ENCODE data around the gene NPHP4.
"Not testable (repeated sequence)": the region's sequence is repeated elsewhere in the genome, so short reads cannot be mapped to it uniquely, and the experiment has no call there.

The NPHP4 gene

GRCh38 chr1:6023346-6023745 lies 31.1 kb upstream of the NPHP4 start:
- DNase-seq (ENCODE audit: low spot score): no peak

- DNase-seq (ENCODE audit: low spot score): no peak
Observed at GRCh38 chr1:6022193-6022592, 30.0 kb upstream of the NPHP4 start.

DNA sequence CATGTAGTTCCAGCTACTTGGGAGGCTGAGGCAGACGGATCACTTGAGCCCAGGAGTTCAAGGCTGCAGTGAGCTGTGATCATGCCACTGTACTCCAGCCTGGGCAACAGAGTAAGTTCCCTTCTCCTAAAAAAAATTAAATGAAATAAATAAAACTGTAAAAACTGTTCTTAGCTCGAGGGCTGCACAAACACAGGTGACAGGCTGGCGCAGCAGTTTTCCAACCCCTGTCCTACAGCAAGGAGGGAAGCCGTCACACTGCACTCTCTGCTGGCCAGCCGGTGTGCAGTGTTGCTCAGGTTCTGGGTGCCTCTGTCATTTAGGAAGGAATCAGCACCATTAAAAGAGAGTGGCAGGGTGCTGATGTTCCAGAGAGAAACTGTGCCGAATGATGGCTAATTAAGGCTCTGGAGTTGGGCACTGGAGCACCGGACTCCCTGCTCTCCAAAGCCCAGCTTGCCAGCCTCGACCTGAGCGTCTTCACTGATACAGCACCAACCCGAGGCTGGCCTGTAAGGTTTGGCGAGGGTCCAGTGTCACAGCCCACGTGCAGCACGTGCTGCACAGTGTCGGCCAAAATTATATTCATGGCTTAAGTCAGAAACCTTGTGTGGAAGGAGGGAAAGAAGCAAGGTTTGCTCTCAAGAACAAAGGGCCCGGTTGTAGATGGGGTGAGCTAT lies 27.1 kb upstream of the NPHP4 start:
- no peak for DNase-seq (ENCODE audit: low spot score)

DNA sequence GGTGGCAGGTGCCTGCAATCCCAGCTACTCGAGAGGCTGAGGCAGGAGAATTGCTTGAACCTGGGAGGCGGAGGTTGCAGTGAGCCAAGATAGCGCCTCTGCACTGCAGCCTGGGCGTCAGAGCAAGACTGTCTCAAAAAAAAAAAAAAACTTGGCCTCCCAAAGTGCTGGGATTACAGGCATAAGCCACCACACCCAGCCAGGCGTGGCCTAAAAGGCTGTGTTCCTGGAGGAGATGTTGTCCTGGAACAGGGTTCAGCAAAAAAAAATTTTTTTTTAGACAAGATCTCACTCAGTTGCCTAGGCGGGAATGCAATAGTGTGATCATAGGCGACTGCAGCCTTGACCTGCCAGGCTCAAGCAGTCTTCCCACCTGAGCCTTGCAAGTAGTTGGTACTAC lies 25.4 kb upstream of the NPHP4 start:
- not testable (repeated sequence) for DNase-seq (ENCODE audit: low spot score)

DNA sequence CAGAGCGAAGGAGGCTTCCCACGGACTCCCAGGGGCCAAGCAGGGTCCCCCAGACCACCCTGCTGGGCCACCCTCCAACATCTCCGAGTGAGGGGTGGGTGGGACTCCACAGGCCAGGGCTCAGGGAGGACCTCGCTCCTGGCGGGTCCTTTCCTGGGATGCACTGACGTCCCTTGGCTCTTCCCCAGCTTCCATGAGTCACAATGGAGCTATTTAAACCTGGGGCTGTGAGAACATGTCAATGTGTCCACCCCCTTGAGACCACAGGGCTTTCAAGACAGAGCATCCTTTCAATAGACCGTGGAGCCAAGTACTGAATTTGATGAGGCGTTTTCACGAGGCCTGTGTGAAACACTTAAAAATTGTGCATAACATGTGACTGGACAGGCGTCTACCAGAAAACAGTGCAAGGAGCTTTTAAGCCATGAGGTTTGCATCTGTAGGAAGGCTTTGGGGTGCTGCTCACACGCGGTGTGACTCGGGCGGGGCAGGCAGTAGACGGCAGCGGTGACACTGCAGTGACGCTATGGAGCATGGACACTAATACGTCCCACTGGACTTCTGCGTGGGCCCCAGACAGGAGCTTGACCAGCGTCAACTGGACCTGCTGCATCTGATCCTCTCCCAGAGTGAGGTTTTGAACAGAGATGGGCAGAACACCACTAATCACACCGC lies 24.1 kb upstream of the NPHP4 start:
- no peak for DNase-seq (ENCODE audit: low spot score)

GRCh38 chr1:6014130-6014999 lies 22.1 kb upstream of the NPHP4 start:
- peak; percentile 74 for DNase-seq (ENCODE audit: low spot score)

GRCh38 chr1:6013491-6013890 lies 21.3 kb upstream of the NPHP4 start:
- no peak for DNase-seq (ENCODE audit: low spot score)

DNA sequence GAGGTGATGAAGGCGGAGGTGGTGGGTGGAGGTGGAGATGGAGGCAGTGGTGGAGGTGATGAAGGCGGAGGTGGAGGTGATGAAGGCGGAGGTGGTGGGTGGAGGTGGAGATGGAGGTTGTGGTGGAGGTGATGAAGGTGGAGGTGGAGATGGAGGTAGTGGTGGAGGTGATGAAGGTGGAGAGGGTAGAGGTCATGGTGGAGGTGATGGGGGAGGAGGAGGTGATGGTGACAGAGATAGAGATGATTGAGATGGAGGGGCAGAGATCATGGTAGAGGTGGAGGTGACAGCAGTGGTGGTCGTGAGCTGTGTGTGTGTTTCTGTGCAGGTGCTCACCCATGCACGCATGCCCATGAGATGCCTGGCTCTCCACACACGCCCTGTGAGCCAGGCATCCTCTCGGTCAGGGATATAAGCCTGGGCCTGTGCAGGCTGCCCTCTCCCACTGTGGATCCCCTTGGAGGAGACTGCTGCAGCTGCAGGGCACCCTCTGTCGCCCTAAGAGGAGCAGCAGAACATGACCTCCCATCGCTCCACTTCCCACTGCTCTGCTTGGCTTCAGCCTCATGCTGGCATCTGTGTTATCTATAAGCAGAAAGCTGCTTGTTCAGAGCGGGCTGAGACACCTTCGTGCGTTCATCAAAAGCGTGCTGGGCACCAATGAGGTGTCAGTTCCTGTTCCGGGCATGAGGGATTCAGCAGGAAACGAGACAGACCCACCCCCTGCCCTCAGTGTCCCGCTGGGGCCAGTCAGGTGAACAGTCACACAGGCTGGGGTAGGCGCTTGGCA lies 20.5 kb upstream of the NPHP4 start:
- DNase-seq (ENCODE audit: low spot score): no peak

GRCh38 chr1:6011946-6012258 lies 19.7 kb upstream of the NPHP4 start:
- DNase-seq (ENCODE audit: low spot score): no peak

- no peak for DNase-seq (ENCODE audit: low spot score)
Observed at GRCh38 chr1:6011161-6011945, 19.1 kb upstream of the NPHP4 start.

DNA sequence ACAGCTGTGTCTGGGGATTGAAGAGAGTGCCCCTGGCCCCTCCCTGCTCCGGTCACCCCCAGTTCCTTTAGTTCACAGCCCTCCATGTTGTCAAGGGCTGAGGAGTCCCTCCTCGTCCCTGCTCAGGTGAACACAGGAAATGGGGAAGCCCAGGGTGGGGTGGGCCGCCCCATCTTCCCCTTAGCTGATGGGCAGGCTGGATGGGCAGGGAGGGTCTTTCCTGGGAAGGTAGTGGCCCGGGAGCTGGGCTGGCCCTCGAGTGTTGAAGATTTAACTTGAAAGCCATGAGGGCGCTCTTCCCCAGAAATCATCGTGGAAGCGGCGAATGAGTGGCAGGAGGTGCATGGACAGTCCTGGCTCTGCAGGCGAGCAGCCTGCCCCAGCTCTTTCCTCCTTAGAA lies 18.3 kb upstream of the NPHP4 start:
- no peak for DNase-seq (ENCODE audit: low spot score)

DNA sequence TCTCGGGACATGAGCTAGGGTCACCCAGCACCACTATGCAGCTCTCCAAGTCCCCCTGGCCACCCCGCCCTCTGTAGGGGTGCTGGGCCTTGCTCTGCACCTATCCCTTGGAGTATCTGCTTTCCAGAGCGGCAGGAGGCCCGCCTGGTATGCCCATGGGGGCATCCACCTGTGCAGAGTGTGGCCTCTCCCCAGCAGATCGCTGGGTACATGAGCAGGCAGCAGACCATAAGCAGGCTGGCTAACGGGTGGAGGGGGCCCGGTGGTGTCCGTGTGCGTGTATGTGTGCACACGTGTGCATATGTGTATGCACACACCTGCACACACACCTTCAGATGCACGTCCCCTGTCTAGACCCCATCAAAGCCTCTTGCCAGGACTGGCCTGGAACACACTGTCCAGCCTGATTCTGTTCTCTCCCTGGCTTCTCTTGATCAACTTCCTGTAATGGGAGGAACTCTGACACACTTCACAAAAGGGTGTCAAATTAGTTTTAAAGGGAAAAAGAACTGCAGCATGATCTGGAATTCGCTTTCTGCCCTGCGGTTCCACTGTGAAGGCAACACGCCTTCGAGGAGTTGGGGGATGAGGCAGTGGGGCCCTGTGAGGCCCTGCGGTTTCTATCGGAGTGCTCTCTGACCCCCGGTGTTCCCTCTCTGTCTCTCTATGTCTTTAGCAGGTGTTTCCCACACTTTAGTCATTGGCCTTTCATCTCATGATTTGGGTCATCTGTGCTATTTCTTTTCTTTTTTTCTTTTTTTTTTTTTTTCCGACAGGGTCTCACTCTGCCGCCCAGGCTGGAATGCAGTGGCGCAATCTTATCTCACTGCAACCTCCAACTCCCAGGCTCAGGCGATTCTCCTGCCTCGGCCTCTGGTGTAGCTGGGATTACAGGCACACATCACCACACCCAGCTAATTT lies 17.2 kb upstream of the NPHP4 start:
- no peak for DNase-seq (ENCODE audit: low spot score)

DNA sequence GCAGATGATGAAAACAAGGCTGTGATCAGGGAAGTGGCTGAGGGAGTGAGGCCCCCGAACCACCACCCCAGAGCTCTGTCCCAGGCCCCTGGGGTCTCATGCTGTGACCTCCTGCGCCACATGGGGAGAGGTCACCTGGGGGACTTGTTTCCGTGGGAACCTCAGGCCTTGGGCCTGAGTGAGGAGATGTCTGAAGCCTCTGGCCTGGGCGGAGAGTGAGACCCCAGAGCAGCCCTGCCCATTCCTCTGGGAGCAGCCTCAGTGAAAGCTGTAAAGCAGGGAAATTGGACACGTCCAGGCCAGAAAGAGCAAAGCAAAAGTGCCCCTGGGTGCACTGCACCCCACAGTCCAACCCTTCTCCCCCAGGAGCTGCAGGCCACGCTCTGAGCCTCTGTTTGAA lies 16.5 kb upstream of the NPHP4 start:
- DNase-seq (ENCODE audit: low spot score): no peak

DNA sequence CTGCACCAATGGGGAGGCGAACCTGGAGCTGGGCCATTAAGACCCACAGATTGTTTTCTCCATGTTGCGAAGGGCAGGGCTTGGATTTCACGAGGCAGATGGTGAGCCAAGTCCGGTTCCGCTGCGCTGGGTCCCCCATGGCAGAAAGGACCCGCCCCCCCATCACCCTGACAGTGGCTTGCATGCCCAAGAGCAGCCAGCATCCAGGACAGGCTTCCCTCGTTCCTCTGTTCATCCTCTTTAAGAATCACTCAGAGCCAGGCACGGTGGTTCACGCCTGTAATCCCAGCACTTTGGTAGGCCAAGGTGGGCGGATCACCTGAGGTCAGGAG lies 15.8 kb upstream of the NPHP4 start:
- DNase-seq (ENCODE audit: low spot score): no peak

DNA sequence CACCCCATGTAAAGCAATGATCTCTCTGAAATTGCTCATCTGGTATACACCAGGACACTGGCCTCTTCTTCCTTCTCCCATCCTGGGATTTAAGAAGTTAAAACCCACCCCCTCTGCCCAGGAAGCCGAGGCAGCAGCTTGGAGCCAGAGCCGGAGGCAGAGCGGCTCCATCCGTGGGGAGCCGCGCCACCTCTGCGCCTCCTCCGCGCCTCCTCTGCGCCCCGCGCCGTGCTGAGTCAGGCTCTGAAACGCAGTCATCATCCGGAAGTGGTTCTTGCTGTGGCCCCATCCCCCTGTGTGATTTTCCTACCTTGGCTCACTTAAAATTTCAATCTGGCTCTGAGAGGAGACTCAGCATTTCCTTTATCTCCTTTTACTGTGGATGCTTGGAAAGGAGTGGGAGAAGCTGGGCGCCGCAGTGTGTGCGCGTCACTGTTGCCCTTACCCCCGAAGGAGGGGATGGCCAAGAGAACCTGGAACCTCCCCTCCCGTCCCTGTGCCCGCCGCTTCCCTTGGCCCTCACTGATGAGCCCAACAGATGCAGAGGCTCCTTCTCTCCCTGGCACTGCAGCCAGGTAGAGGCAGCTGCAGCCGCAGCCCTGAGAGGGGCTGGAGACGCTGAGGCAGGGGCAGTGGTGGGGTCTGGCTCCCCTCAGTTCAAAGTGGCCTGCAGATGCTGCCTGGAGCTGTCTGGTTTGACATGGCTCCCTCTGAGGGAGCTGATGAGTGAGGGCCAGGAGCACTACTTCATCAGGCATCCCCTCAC lies 15.3 kb upstream of the NPHP4 start:
- no peak for DNase-seq (ENCODE audit: low spot score)

GRCh38 chr1:6006882-6007281 lies 14.7 kb upstream of the NPHP4 start:
- no peak for DNase-seq (ENCODE audit: low spot score)

DNA sequence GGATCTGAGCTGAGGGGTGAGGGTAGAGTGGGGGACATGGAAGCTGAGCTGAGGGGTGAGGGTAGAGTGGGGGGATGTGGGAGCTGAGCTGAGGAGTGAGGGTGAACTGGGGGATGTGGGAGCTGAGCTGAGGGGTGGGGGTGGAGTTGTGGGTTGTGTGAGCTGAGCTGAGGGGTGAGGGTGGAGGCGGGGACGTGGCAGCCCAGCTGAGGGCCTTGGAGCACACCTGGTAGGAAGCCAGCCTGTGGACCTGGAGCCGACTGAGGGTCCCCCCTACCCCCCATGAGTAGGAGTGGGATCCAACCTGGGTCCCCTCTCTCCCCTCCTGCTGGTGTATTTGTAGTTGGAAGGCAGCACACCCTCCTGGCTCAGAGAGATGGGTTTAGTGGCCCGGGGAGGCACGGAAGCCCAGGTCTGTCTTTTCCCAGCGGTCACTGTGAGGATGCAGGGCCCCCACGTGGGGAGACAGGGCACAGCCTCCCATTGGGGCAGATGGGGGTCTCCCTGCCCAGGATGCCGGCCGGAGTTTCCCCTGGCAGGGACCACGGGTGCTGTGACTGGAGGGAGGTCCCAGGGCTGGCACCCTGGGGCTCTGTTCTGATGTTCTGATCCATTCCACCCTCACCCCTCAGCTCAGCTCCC lies 13.2 kb upstream of the NPHP4 start:
- no peak for DNase-seq (ENCODE audit: low spot score)

DNA sequence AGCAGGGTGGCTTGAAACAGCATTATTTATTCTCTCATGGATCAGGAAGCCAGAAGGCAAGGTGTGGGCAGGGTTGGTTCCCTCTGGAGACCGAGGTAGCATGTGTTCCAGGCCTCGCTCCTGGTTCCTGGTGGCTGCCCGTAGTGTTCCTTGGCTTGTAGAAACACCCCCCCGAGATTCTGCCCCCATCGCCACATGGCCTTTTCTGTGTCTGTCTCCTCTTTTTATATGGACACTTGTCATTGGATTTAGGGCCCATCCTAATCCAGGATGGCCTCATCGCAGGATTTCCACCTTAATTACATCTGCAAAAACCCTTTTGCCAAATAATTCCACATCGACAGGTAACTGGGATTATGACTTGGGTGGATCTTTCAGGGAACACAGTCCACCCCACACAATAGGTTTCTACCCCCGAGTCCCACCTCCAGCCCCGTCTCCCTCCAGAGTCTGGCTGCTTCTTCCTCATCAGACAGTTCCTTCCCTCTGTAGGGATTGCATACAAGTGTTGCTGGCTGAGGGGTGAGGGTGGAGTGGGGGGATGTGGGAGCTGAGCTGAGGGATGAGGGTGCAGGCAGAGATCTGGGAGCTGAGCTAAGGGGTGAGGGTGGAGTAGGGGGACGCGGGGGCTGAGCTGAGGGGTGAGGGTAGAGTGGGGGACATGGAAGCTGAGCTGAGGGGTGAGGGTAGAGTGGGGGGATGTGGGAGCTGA lies 12.3 kb upstream of the NPHP4 start:
- DNase-seq (ENCODE audit: low spot score): no peak
